Stimulated activated CD8-positive, alpha-beta memory T cell treated with anti-CD3 and anti-CD28 coated beads, Interleukin-4, amount 100 ng/mL, for 4 hours (primary cell): ENCODE data around the gene AP1G2.
"Not testable (repeated sequence)": the region's sequence is repeated elsewhere in the genome, so short reads cannot be mapped to it uniquely, and the experiment has no call there.

Experiments used
- DNase-seq, 2 donors: peaks; one replicate each; pipeline ENCODE4 v3.0.0-alpha.2; 2020; ENCODE audit warnings: low read depth in 2 of 2, low spot score in 1 of 2

The AP1G2 gene

GRCh38 chr14:23600806-23601205, 33.2 kb upstream of the AP1G2 start:
- no peak for DNase-seq

GRCh38 chr14:23600322-23600707, 32.7 kb upstream of the AP1G2 start:
- DNase-seq = no peak

DNA sequence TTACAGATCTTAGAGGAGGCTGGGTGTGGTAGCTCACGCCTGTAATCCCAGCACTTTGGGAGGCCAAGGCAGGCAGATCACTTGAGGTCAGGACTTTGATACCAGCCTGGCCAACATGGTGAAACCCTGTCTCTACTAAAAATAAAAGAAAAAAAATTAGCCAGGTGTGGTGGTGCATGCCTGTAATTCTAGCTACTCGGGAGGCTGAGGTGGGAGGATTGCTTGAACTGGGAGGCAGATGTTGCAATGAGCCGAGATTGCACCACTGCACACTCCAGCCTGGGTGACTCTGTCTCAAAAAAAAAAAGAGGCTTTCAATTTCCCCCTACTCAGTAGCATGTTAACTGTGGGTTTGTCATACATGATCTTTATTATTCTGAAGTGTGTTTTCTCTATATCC, 26.6 kb upstream of the AP1G2 start:
- DNase-seq = not testable (repeated sequence)

- DNase-seq = no peak
Observed at GRCh38 chr14:23590198-23590597, 22.6 kb upstream of the AP1G2 start.

DNA sequence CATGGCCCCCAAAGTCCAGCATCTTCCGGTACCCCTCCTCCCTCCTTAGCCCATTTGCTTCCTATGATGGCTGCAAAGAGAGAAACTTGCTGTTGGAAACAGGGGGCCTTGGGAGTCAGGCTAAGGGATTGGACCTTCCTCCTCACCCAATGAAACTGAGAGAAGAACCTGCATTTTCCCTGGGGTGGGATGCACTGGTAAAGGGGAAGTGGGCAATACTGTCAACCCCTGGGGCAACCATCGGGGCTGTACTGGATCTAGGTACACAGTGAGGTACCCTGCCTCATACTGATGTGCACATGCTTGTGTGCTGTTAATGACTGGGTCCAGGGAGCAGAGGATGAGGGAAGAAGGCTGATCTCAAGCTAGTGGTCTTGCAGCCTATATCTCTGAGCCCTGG, 22.0 kb upstream of the AP1G2 start:
- no peak for DNase-seq

DNA sequence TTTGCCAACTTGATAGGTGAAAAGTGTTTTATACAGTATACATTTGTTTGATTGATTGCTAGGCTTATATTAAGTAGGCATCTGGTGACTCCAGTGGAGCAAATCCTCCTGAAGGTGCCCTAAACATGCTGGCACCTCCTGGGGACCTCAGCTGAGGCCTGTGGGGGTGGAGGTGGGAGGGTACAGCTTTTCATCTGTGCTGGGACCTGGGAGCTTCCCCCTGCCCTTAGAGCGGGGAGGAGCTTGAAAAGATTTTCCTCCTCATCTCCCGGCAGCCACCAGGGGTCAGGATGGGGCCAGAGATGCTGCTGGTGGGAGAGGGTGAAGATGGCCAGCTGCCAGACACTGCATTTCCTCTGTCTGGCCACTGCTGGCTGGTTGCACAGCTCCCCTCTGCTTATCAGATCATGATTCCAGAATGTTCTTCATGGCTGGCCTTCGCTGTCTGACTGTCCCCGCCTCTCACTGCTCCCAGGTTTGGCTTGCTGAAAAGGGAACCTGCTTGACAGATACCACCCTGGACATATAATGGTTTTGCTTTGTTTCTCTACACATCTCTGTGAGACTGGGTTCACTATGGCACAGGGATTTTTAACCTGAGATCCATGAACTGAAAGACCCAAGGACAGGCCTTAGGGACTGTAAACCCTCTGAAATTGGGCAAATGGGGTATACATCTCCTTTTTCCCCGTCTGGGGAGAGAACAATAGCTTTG, 21.4 kb upstream of the AP1G2 start:
- DNase-seq = peak; percentile 46 to 47

DNA sequence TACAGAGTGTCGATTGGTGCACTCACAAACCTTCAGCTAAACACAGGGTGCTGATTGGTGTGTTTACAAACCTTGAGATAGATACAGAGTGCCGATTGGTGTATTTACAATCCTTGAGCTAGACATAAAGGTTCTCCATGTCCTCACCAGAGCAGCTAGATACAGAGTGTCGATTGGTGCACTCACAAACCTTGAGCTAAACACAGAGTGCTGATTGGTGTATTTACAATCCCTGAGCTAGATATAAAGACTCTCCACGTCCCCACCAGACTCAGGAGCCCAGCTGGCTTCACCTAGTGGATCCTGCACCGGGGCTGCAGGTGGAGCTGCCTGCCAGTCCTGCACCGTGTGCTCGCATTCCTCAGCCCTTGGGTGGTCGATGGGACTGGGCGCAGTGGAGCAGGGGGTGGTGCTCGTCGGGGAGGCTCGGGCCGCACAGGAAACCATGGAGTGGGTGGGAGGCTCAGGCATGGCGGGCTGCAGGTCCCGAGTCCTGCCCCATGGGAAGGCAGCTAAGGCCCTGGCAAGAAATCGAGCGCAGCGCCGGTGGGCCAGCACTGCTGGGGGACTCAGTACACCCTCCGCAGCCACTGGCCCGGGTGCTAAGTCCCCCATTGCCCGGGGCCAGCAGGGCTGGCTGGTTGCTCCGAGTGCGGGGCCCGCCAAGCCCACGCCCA, 17.1 kb upstream of the AP1G2 start:
- not testable (repeated sequence) for DNase-seq

GRCh38 chr14:23583761-23584526, 16.4 kb upstream of the AP1G2 start:
- not testable (repeated sequence) for DNase-seq

DNA sequence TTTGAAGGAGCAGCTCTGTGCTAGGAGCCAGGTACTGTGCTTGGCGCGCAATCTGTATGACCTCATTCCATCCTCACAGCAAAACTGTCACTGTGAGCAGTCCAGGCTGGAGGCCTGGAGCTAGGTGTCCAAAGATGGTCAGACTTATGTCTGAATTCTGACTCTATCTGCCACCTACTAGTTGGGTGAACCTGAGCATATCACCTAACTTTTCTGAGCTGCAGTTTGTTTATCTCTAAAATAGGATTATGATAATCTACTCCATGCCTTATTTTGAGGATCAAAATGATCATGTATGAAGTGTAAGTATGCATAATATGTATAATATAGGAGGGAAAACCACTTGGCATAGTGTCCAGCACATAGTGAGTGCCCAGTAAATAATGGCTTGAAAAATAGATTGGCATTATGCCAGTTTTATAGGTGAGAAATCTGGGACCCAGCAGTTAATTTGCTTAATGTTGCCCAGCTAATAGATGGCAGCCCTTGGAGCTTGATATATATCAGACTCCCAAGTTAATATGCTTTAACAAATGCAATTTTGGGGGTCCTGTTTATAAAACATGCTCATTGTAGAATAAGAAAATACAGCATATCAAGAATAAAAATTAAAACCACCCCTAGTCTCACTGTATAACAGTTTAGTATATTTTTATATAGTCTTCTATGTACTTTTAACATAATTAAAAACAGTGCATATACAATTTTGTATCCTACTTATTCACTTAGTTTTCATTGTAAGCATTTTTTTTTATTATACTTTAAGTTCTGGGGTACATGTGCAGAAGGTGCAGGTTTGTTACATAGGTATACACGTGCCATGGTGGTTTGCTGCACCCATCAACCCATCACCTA, 15.5 kb upstream of the AP1G2 start:
- DNase-seq = no peak

GRCh38 chr14:23580948-23581281, 13.3 kb upstream of the AP1G2 start:
- no peak for DNase-seq

DNA sequence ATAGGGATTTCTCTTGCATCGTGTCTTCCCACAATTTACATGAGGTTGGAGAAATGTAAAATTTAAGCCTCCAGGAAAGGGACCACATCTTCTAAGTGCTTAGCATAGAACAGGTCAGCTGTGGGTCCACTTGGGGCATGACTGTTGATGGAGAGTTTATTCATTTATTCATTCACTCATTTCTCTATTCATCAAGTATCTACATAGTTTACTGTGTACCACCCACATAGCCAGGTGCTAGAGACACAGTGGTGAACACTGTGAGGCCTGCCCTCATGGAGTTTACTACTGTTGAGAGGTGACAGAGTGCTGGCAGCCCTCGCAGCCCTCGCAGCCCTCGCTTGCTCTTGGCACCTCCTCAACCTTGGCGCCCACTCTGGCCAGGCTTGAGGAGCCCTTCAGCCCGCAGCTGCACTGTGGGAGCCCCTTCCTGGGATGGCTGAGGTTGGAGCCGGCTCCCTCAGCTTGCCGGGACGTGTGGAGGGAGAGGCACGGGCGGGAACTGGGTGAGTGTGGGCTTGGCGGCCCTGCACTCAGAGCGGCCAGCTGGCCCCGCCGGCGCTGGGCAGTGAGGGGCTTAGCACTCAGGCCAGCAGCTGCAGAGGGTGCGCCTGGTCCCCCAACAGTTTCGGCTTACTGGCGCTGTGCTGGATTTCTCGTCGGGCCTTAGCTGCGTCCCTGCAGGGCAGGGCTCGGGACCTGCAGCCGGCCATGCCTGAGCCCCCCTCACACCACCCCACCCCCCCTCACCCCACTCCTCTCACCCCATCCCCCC, 12.7 kb upstream of the AP1G2 start:
- no peak for DNase-seq

DNA sequence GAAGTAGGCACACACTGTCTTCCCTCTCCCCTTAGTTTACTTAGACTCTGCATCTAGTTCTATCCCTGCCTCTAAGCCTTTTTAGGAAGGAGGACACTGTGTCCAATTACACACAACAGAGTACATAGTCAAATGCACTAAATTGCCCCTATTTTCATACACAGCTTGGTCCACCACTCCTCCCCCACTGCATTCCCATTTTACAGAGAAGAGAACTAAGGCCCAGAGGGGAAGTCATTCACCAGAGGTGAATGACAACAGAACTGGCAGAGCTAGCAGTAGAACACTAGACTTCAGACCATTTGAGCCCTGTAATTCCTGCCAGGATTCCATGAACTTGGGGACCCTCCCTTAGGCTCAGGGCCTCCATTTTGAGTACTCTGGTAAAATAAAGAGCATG, 12.1 kb upstream of the AP1G2 start:
- DNase-seq = no peak

- no peak for DNase-seq
Observed at GRCh38 chr14:23579311-23579630, 11.7 kb upstream of the AP1G2 start.

DNA sequence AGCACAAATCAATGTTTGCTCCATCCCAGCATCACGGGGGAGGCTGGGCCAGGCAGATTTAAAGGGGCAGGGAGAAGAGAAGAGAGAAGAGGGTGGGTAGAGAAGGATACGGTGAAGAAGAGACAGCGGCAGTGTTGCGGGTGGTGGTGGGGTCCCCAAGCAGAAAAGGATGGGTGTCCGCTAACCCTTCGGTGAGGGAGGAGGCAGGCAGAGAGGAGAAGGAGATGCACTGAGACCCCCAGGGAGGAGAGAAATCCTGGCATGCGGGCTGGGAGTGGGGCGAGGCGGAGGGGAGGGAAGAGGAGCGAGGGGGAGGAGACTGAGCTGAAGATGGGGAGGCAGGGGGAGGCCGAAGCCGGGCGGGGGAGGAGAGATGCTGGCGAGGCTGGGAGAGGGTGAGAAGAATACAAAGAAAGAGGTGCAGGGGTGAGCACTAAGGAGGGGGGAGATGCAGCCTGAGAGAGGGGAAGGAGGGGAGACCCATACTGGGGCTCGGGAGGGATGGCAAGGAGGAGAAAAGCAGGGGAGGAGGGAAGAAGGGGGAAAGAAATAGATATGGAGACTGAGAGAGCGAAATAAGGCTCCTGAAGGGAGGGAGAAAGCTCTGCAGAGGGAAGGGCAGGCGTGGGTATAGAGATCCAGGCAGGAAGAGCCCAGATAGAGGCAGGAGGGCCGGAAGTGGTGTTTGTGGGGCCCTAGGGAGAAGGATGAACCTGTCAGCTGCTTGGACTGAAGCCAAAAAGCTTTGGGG, 11.1 kb upstream of the AP1G2 start, which contains the start of gene JPH4:
TSS of gene JPH4 (minus strand) at position 231 of the 751 bp plus-strand sequence. CDS start 1,337 bp downstream, outside the sequence.
- no peak for DNase-seq

- no peak for DNase-seq
Observed at GRCh38 chr14:23577710-23578392, 10.3 kb upstream of the AP1G2 start.

DNA sequence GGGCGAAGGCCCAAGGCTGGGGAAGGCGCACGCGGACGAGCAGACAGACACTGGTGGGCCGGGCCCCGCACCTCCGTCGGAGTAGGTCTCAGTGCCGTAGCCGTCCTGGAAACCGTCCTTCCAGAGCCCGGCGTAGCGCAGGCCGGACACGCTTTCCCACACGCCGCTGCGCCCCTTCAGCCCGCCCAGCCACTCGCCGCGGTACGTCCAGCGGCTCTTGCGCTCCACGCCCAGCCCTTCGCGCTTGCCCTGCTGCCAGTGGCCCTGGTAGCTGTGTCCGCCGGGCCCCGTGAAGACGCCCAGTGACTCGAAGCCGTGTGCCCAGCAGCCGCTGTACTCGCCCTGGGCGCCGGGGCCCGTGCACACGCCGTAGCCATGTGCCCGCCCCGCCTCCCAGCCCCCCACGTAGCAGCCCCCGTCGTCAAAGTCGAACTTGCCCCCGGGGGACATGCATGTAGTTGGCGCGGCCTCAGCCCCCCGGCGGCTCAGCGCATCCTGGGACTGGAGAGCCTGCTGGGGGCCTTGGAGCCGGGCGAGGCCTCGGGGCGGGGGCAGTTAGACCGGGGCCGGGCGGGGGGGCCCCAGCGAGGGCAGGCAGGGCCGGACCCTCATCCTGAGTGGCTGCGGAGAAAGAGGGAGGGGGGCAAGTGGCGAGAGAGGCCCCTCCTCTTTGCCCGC, 9.6 kb upstream of the AP1G2 start:
- DNase-seq = no peak

- DNase-seq = no peak
Observed at GRCh38 chr14:23573384-23574015, 5.9 kb upstream of the AP1G2 start.

- DNase-seq = no peak
Observed at GRCh38 chr14:23572836-23573235, 5.2 kb upstream of the AP1G2 start.
